ENCODE measurements around the gene C11orf65.
"Not testable (repeated sequence)": the region's sequence is repeated elsewhere in the genome, so short reads cannot be mapped to it uniquely, and the experiment has no call there.

The C11orf65 gene

DNA sequence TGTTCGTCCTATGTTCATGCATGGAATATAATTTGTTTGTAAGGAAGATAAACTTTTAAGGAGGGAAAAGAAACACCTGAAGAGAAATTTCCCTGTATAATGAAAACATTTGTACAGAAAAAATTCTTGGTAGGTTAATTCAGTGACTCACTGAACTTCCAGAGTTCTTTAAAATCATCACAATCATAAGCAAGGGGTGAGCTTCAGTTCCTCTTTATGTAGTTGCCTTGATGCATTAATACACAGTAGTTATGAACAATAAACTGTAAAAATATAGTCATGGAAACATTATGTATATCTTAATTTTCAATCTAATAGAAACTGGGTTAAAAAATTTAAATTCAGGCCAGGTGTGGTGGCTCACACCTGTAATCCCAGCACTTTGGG, 1.1 kb upstream of the C11orf65 start:
- DNase-seq: no peak

DNA sequence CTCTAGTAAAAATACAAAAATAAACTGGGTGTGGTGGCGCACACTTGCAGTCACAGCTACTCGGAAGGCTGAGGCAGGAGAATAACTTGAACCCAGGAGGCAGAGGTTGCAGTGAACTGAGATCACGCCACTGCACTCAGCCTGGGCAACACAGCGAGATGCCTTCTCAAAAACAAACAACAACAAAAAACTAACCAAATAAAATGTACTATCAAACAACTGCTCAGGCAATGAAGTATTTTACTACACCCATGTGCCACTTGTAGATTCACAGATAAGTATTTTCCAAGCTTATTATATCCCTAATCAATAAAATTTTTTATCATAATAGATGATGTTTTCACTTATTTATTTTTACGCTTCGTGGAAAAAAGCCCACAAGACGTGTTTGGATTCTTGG, 924 bp downstream of the C11orf65 start:
- peak in 1 of 2 donors; percentile 12 for DNase-seq

DNA sequence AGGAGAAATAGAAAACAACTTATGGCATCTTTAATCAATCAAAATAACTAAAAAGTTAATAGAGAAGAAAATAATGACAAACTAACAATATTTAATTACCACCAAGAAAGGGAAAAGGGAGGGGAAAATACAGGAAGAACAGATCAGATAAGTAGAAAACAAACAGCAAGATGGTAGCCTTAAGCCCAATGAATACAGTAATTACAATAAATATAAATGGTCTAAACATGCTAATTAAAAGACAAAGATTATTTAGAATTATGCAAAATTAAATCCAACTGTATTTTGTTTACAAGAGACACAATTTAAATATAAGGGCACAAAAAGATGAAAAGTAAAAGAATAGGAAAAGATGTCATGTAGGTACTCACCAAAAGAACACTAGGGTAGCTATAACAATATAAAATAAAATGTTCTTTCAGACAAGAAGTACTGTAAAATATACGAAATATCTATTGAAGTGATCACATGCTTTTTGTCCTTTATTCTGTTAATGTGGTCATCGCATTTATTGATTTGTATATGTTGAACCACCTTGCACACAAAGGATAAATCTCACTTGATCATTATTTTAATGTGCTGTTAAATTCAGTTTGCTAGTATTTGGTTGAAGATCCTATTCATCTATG, 14.0 kb downstream of the C11orf65 start:
- no peak for DNase-seq

DNA sequence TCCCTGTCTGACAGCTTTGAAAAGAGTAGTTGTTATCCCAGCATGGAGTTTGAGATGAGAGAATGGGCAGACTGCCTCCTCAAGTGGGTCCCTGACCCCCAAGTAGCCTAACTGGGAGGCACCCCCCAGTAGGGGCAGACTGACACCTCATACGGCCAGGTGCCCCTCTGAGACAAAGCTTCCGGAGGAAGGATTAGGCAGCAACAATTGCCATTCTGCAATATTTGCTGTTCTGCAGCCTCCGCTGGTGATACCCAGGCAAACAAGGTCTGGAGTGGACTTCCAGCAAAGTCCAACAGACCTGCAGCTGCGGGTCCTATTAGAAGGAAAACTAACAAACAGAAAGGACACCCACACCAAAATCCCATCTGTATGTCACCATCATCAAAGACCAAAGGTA, 25.9 kb downstream of the C11orf65 start:
- DNase-seq: not testable (repeated sequence)

DNA sequence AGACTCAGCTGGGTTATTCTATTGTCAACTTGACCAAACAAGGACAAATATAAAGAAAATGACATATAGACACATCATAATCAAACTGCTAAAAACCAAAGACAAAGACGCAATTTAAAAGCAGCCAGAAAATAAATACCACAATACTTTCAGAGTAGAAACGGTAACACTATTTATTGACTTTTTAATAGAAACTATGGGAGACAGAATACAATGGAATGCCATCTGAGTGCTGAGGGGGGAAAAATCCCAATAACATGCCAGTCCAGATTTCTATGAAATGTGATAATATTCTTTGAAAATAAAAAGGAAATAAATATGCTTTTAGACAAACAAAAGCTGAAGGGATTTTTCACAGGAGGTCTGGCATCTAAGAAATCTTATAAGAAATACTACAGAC, 30.7 kb downstream of the C11orf65 start:
- DNase-seq: no peak

DNA sequence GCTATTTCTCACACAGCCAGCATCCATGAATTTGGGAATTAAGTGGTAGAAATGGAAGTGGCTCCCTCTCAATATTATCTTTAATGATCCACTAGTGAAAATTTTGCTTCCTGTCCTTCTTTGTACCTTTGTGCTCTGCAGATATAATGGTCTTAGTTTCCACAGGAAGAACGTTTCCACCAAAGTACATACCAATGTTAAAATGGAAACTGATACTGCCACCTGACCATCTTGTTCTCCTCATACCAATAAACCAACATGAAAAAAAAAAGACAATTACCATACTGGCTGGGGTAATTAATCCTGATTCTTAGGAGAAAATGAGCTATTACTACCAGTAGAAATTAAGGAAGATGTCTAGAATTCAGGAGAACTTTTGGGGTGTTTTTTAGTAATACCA, 32.3 kb downstream of the C11orf65 start:
- DNase-seq: no peak

DNA sequence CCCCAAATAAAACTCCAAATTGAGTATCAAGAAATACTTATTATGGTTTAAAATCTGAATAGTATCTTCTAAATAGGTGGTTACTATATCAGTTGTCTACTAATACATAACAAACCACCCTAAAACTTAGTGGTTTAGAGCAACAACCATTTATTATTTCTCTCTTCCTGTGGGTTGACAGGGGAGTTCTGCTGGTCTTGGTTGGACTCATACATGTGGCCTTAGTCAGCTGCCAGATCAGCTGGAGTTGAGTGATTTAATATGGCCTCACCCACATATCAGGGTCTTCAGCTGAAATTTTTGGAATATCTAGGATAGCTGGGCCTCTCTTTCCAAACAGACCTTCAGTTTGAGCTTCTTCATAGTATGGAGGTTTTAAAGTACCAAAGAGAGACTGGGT, 34.5 kb downstream of the C11orf65 start:
- no peak for DNase-seq

DNA sequence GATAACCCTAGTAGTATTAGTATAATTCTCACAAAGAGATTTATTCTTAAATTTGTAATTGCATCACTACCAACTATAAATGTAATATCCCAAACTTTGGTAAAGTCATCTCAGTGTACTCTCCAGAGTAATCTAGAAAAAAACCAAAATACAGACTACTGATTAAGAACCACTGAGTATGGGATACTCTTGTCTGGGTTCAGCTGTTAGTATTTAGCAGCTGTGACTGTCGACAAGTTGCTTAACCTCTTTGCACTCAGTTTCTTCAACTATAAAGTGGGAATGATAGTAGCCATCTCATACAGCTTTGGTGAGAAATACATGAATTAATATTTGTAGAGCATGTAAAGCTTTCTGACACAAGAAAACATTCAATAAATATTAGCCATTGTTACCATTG, 35.3 kb downstream of the C11orf65 start:
- no peak for DNase-seq

DNA sequence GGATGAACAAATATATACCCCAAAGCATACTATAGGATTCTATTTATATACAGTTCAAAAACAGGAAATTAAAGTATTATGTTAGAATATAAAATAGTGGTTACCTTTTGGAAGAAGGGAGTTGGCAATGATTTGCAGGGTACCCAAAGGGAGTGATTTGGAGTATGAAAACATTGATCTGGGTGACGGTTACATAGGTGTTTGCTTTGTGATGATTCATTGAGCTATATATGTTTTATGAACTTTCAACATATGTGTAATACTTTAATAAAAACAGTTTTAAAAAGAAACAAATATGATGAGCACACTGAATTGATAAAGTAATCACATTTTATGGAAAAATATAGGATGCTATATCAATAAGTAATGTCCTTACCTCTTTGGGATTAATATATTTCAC, 36.0 kb downstream of the C11orf65 start:
- no peak for DNase-seq

DNA sequence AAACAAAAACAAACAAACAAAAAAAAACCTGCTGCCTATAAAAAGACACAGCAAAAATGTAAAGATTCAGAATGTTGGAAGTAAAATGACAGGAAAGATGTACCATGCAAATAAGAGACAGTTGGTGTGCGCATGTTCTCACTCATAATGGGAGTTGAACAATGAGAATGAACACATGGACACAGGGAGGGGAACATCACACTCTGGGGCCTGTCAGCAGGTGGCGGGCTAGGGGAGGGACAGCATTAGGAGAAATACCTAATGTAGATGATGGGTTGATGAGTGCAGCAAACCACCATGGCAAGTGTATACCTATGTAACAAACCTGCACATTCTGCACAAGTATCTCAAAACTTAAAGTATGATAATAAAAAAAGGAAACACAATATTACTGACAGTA, 49.8 kb downstream of the C11orf65 start:
- peak; percentile 3 to 41 for DNase-seq

DNA sequence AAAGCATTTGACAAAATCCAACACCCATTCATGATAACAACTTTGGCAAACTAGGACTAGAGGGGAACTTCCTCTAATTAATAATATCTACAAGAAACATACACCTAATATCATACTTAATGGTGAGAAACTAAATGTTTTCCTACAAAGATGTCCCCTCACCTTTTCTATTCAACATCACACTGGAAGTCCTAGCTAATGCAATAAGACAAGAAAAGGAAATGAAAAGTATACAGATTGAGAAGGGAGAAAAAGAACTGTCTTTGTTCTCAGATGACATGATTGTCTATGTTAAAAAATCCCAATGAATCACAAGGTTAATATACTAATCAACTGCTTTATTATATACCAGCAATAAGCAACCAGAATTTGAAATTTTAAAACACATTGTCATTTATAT, 52.4 kb downstream of the C11orf65 start:
- no peak for DNase-seq

DNA sequence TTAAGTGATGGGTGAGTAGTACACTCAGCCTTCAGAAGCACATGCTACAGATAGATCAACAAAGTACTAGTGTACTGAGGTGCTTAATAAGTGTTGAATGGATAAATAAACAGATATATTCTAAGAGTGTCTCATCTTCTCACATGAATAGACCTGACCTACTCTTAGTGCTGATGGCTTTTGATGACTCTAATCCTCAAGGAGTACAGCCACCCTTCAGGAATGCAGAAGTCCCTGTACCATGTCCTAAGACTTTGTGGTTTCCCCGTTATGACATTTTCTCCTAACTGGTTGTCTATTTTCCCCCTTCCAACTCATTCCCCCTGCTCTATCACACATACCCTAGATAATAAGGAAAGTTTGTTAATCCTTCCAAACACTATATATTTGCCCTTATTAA, 61.6 kb downstream of the C11orf65 start:
- DNase-seq: no peak

DNA sequence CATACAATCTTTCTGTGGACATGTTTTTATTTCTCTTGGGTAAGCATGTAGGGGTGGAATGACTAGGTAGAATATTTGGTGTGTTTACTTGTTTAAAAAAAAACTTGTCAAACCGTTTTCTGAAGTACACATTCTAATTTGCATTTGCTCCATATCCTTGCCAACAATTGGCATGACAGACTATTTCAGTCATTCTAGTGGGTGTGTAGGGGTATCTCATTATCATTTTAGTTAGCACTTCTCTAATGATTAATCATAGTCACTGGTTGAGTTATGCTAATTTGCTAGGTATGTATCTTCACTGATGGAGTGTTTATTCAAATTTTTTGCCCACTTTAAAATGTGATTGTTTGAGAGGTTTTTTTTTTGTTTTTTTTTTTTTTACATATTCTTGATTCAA, 64.3 kb downstream of the C11orf65 start:
- DNase-seq: no peak

DNA sequence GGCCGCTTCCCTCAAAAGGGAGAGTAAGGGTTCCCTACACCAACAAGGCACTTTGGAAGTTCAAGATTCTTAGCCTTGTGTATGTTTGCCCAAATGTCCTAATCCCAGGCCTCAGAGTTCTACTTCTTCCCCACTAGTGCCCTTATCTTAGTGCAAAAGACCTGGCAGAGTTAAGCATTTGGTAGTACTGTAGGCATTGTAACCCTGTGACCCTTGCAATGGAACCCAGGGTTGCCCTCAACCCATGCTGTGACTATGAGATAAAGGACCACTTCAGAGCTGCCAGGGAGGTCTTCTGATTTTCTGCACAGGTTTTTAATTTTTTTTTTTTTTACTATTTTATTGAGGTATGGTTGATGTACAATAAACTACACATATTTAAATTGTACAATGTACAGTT, 65.1 kb downstream of the C11orf65 start:
- no peak for DNase-seq

DNA sequence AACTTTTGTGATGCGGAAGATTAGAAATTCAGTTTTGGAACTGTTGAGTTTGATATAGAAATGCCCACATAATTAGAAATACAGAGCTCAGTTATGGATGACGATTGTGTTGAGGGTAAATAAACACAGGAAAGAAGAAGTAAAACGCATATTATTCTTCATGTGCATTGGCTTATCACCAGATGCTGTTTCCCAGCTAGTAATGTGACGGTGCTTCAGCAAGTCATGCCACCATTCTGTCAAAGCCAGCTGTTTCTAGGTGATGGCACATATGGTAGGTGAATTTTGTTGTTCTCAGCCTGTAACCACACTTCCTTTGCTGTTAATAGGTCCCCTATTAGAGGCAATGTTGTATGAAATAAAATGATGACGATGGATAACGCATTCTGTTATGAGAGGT, 68.9 kb downstream of the C11orf65 start:
- no peak for DNase-seq

DNA sequence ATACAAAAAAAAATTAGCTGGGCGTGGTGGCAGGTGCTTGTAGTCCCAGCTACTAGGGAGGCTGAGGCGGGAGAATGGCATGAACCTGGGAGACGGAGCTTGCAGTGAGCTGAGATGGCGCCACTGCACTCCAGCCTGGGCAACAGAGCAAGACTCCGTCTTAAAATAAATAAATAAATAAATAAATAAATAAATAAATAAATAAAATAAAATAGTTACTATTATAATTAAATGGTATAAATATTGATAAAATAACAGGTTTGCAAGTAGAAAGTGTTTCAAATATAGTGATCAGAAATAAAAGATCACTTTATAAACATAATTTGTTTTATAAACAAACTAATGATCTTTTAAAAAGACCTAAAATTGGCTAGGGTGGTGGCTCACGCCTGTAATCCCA, 70.7 kb downstream of the C11orf65 start:
- DNase-seq: not testable (repeated sequence)

DNA sequence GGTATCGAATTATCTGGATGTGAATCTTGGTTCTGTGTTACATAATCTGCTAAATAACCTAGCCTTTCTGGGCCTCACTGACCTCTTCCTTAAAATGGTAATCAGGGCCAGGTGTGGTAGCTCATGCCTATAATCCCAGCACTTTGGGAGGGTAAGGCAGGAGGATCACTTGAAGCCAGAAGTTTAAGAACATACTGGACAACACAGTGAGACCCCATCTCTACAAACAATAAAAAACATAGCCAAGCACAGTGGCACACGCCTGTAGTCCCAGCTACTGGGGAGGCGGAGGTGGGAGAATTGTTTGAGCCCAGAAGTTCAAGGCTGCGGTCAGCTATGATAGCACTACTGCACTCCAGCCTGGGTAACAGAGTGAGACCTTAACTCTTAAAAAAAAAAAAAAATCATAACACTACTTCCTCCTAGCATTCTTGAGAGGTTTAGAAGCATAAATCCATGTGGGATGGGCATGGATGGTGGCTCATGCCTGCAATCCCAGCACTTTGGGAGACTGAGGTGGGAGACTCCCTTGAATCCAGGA, 72.5 kb downstream of the C11orf65 start:
- no peak for DNase-seq

DNA sequence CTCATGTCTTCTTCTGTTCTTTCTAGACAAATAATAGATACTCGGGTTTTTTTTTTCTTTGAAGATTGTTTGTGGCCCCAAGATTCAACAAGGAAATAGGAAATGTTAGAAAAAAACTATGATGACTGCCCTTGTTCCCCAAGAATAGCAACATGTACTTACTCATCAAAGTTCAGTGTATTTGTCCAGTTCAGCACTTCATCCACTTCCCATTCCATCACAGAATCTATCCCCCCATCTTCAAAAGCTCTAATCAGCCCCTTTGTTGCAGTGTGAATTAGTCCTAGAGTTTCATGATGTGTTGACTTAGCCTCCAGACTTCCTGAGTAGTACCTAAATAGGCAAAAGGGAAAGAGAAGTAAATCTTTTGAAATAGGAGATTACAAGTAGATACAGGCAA, 74.3 kb downstream of the C11orf65 start:
- no peak for DNase-seq

DNA sequence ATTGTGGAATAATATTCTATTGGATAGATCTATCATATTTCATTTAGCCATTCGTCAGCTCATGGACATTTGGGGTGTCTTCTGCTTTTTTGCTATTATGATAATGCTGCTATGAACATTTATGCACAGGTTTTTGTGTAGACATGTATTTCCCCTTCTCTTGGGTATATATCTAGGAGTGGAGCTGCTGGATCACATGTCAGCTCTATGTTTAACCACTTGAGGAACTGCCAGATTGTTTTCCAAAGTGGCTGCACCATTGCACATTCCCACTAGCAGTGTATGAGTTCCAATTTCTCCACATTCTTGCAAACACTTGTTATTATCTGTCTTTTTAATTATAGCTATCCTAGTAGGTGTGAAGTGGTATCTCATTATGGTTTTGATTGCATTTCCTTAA, 75.0 kb downstream of the C11orf65 start:
- DNase-seq: no peak

DNA sequence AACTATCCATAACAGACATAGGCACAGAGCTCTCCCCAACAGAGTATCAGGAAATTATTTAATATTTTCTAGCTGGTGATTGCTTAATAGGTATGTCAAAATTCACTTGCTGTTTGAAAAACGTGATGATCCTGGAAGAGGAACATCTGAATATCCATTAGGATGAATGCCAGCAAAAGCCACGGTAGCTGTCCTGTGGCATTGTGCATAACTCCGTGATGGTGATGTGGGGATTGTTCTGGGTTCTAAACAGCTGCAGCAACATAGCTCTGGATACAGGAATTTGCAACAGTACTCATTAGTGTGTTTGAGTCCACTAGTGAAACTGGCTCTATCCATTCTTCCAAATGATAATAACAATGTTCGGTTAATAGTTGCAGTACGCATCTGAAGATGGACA, 78.8 kb downstream of the C11orf65 start:
- no peak for DNase-seq

DNA sequence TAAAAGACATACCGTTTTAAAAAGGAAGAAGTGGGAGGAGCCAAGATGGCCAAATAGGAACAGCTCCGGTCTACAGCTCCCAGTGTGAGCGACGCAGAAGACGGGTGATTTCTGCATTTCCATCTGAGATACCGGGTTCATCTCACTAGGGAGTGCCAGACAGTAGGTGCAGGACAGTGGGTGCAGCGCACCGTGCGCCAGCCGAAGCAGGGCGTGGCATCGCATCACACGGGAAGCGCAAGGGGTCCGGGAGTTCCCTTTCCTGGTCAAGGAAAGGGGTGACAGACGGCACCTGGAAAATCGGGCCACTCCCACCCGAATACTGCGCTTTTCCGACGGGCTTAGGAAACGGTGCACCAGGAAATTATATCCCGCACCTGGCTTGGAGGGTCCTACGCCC, 93.8 kb downstream of the C11orf65 start:
- DNase-seq: not testable (repeated sequence)

DNA sequence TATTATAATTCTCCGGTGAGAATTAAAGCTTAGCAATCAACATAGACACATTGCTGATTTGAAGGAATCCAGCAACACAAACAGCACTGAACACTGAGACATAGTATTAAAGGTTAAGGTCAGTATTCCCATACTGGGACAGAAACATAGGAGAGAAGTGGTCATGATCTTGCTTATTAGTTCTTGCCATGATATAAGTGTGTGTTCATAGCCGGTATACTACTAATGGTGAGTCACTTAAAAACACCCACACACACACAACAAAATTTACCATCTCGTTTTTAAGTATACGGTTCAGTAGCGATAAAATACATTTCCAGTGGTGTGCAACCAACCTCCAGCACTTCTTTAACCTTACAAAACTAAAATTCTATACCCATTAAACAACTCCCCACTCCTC, 96.3 kb downstream of the C11orf65 start:
- no peak for DNase-seq

DNA sequence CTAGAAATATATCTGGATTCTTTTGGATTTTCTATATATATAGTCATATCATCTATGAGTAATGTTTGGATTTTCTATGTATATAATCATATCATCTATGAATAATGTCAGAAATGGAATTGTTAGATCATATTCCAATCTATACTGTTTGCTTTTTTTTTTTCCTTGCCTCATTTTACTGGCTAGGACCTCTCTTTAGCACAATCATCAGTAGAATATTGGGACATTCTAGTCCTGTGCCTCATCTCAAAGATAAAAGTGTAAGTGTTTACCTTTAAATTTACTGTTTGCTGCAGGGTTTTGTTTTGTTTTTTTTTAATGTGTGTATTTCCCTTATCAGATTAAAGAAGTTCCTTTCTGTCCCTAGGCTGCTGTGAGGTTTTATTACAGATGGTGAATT, 97.0 kb downstream of the C11orf65 start:
- DNase-seq: no peak

DNA sequence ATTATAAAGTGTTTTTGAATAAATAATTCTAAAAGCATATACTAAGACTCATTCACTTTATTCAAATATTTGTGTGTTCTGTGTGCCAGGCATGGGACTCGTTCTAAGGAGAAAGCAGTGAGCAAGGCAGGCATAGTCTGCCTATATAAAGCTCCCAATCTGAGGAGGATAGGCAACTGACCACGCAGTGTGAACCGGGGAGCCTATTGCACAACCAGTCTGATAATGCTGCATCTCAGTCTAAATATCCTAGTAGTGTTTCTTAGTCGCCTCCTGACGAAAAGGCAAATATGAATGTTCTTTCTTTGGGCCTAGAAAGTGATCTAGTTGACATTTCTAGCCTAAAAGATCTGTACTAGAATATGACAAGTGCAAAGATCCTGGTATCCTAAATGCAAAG, 98.3 kb downstream of the C11orf65 start:
- DNase-seq: no peak

DNA sequence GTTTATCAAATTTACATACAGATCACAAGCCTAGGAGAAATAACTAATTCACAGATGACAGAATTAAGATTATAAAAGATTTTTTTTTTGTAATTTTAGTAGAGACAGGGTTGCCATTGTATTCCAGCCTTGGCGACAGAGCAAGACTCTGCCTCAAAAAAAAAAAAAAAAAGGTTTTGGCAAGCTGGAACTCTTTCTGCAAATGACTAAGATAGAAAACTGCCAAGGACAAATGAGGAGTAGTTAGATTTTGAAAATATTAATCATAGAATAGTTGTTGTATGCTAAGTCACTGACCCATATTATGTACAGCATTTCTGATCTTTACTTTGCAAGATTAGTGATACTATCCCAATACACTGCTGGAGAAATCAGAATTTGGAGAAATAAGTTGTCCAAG, 99.2 kb downstream of the C11orf65 start:
- DNase-seq: no peak

DNA sequence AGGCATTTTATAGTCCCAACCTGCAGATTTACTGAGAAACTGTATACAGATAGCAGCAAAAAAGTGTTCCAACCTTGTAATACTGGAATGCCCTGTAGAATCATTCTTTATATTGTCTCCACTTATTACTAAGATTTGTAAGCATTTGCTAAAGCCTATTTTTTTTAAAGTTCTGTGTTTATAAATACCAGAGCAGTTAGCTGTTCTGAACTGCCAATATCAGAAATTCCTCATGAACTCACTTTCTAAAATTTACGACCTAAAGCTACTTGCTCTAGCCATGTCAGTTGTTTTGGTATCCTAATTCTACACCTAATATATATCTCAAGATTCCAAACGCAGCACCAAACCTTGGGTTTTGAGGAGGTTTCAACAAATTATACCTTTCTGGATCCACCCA, 103.2 kb downstream of the C11orf65 start:
- no peak for DNase-seq
